AG04450 (cell line): Measurements from ENCODE around the gene USP14. TPM values are rescaled to one million over a fixed set of nuclear protein-coding genes. Genes with fewer than 3 reads are reported as not detected.

Experiments
- CTCF ChIA-PET: fragments of 300-600, 350-600 bp; formaldehyde crosslinking; extraction: SDS; loops from one replicate; lab custom pipeline; 2022; ENCODE audit warnings: antibody characterized with exemption, inconsistent platforms; lab: Charles Lee
- POLR2A ChIA-PET: fragments of 350-600 bp; formaldehyde crosslinking; extraction: SDS; loops from one replicate; lab custom pipeline; 2021; ENCODE audit warnings: antibody characterized with exemption, inconsistent platforms; lab: Yijun Ruan, JAX
- DNase-seq: peaks from one replicate; pipeline ENCODE4 v3.0.0-alpha.2; 2011; ENCODE audit warnings: low read depth, low spot score
- H3K27ac ChIP-seq: one replicate; pipeline ENCODE4 v1.5.1; 2012; ENCODE audit warnings: low read depth, low read length, control low read depth
- H3K27me3 ChIP-seq: one replicate; pipeline ENCODE4 v1.6.0; 2012; ENCODE audit warnings: low read length; ENCODE audit not compliant: control insufficient read depth, insufficient read depth
- H3K4me3 ChIP-seq: 2 replicates; pipeline ENCODE4 v1.5.1; 2011; ENCODE audit warnings: mild to moderate bottlenecking, low read depth, low read length, control low read depth
- H3K9me3 ChIP-seq: 2 replicates; pipeline ENCODE4 v1.5.1; 2012; ENCODE audit warnings: low read length; ENCODE audit not compliant: control insufficient read depth, insufficient read depth
- CTCF ChIP-seq: IDR thresholded peaks from 2 replicates; pipeline ENCODE4 v1.5.1; 2011; ENCODE audit warnings: low read depth, low read length, control low read depth, inconsistent platforms
- polyA plus RNA-seq: library from polyadenylated mRNA; depleted of rRNA; stranded (reverse); fragments of >200 nt; gene quantifications from 2 replicates; pipeline ENCODE4 v1.2.3, GENCODE V29; 2011

USP14 gene
- polyA plus RNA-seq, 1 experiment, result 39.7 TPM

- Histone ChIP-seq H3K4me3 (no peak overlapping the region), H3K27ac (no peak overlapping the region), H3K27me3 (no peaks in the 10 kb centered on the region), H3K9me3 (no peaks in the 10 kb centered on the region)
- POLR2A ChIA-PET, result no interaction called here
- TF ChIP-seq CTCF, result no peak
- no peak for DNase-seq
- CTCF ChIA-PET, result no interaction called here
Observed at GRCh38 chr18:199214-199613, 40.9 kb downstream of the USP14 start.

- no peaks in the 10 kb centered on the region for H3K9me3 ChIP-seq
- DNase-seq, result no peak
- H3K27ac ChIP-seq, result no peak overlapping the region
- POLR2A ChIA-PET, result no interaction called here
- no peaks in the 10 kb centered on the region for H3K27me3 ChIP-seq
- CTCF ChIA-PET, result no interaction called here
- TF ChIP-seq CTCF, result no peak
- no peak overlapping the region for H3K4me3 ChIP-seq
Observed at GRCh38 chr18:199768-200167, 41.4 kb downstream of the USP14 start.

GRCh38 chr18:210075-210474, 51.7 kb downstream of the USP14 start:
- Histone ChIP-seq H3K4me3 (no peak overlapping the region), H3K9me3 (no peaks in the 10 kb centered on the region), H3K27ac (no peak overlapping the region), H3K27me3 (no peaks in the 10 kb centered on the region)
- no peak for DNase-seq
- no peak for TF ChIP-seq CTCF
- ChIA-PET CTCF (no interaction called here), POLR2A (no interaction called here)

GRCh38 chr18:210733-211132, 52.4 kb downstream of the USP14 start:
- CTCF ChIA-PET, result no interaction called here
- POLR2A ChIA-PET, result interaction anchor here (0.6 kb wide), 1 partner anchor 8 kb away, joined by 3 read pairs; no protein-coding TSS in a partner anchor
- H3K4me3 ChIP-seq, result no peak overlapping the region
- H3K27ac ChIP-seq, result no peak overlapping the region
- H3K27me3 ChIP-seq, result no peaks in the 10 kb centered on the region
- DNase-seq, result no peak
- no peaks in the 10 kb centered on the region for H3K9me3 ChIP-seq
- TF ChIP-seq CTCF, result no peak

GRCh38 chr18:211582-211981, 53.2 kb downstream of the USP14 start:
- POLR2A ChIA-PET, result no interaction called here
- DNase-seq, result no peak
- Histone ChIP-seq H3K27me3 (no peaks in the 10 kb centered on the region), H3K9me3 (no peaks in the 10 kb centered on the region), H3K27ac (no peak overlapping the region), H3K4me3 (no peak overlapping the region)
- no peak for TF ChIP-seq CTCF
- CTCF ChIA-PET, result interaction anchor here (0.7 kb wide), 1 partner anchor 653 kb away, joined by 3 read pairs; no protein-coding TSS in a partner anchor
